ENCODE data around the gene RASAL3. TPM values are rescaled to one million over a fixed set of nuclear protein-coding genes. Genes with fewer than 3 reads are reported as not detected.
A peak's percentile ranks its signal among the peaks of the same experiment; 100 is the strongest.
"Not testable (repeated sequence)": the region's sequence is repeated elsewhere in the genome, so short reads cannot be mapped to it uniquely, and the experiment has no call there.

Gene RASAL3
- total RNA-seq, 1 experiment from 2014 or later: 0.10 TPM

DNA sequence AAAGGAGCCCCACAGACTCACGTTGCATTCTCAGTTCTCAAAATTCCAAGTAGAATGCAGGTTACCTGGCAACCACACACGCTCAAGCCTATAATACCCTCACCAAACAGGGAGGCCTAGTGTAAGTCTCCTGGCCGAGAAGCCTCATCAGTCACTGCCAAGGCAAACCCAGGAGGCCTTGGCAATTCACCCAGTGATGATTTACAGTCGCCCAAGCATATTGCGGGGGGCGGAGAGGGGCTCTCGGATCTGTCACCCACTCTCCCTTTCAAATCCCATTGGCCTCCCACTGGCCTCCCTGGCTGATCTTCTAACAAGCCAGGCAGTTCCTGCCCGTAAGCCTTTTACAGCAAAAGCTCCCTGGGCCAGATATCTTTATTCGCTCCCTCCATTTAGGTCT is 46.6 kb downstream of the RASAL3 start:
- peak overlapping the region; percentile 94 to 97 for H3K4me3 ChIP-seq (ENCODE audit: low read depth in 2 of 2, low read length in 2 of 2)
- peaks cover 9% of the 10 kb centered on the region; the same call in 1 of the 2 replicates for H3K36me3 ChIP-seq (ENCODE audit: control insufficient read depth, insufficient read depth, low read length)
- DNase-seq (ENCODE audit: low read depth, low spot score) (no peak), ATAC-seq (no peak)
- in situ Hi-C loops (cut with HindIII; ENCODE audit: low pct_unique_long_range_greater_than_20kb, low sequenced_read_pairs) (no loop called here), intact Hi-C loops (cut with micrococcal nuclease; ENCODE audit: unreplicated experiment) (loop anchor here (5.0 kb wide), 1 partner anchor 140 kb away; no protein-coding TSS in a partner anchor)
- ChIA-PET POLR2A (no interaction called here), CTCF (no interaction called here)
- TF ChIP-seq TCF7L2 (IDR thresholded peaks at IDR 0.05; ENCODE audit: low read depth, low read length): no peak
- TF ChIP-seq, protein P1, sequence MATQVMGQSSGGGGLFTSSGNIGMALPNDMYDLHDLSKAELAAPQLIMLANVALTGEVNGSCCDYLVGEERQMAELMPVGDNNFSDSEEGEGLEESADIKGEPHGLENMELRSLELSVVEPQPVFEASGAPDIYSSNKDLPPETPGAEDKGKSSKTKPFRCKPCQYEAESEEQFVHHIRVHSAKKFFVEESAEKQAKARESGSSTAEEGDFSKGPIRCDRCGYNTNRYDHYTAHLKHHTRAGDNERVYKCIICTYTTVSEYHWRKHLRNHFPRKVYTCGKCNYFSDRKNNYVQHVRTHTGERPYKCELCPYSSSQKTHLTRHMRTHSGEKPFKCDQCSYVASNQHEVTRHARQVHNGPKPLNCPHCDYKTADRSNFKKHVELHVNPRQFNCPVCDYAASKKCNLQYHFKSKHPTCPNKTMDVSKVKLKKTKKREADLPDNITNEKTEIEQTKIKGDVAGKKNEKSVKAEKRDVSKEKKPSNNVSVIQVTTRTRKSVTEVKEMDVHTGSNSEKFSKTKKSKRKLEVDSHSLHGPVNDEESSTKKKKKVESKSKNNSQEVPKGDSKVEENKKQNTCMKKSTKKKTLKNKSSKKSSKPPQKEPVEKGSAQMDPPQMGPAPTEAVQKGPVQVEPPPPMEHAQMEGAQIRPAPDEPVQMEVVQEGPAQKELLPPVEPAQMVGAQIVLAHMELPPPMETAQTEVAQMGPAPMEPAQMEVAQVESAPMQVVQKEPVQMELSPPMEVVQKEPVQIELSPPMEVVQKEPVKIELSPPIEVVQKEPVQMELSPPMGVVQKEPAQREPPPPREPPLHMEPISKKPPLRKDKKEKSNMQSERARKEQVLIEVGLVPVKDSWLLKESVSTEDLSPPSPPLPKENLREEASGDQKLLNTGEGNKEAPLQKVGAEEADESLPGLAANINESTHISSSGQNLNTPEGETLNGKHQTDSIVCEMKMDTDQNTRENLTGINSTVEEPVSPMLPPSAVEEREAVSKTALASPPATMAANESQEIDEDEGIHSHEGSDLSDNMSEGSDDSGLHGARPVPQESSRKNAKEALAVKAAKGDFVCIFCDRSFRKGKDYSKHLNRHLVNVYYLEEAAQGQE (IDR thresholded peaks at IDR 0.05; ENCODE audit: insufficient read depth in 1 of 2, low read depth in 2 of 2, low read length in 1 of 2): no peak
- TF ChIP-seq, protein P2, sequence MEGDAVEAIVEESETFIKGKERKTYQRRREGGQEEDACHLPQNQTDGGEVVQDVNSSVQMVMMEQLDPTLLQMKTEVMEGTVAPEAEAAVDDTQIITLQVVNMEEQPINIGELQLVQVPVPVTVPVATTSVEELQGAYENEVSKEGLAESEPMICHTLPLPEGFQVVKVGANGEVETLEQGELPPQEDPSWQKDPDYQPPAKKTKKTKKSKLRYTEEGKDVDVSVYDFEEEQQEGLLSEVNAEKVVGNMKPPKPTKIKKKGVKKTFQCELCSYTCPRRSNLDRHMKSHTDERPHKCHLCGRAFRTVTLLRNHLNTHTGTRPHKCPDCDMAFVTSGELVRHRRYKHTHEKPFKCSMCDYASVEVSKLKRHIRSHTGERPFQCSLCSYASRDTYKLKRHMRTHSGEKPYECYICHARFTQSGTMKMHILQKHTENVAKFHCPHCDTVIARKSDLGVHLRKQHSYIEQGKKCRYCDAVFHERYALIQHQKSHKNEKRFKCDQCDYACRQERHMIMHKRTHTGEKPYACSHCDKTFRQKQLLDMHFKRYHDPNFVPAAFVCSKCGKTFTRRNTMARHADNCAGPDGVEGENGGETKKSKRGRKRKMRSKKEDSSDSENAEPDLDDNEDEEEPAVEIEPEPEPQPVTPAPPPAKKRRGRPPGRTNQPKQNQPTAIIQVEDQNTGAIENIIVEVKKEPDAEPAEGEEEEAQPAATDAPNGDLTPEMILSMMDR (IDR thresholded peaks at IDR 0.05): no peak
- TF ChIP-seq SIN3A (IDR thresholded peaks at IDR 0.05; ENCODE audit: borderline replicate concordance, insufficient read depth, low read depth, low read length): no peak
- TF ChIP-seq POLR2AphosphoS5 (IDR thresholded peaks at IDR 0.05; ENCODE audit: low read depth, low read length): no peak
- H3K27ac ChIP-seq (ENCODE audit: low read length): peak overlapping the region; percentile 89
- H3K27me3 ChIP-seq (ENCODE audit: control insufficient read depth, insufficient read depth, low read length): no peaks in the 10 kb centered on the region
- no peaks in the 10 kb centered on the region for H3K9me3 ChIP-seq (ENCODE audit: control insufficient read depth, insufficient read depth, low read depth, low read length)
- H3K4me1 ChIP-seq (ENCODE audit: control insufficient read depth, insufficient read depth, low read length): peaks cover 13% of the 10 kb centered on the region
- BruUV-seq (replicated peaks): no TSS peak

DNA sequence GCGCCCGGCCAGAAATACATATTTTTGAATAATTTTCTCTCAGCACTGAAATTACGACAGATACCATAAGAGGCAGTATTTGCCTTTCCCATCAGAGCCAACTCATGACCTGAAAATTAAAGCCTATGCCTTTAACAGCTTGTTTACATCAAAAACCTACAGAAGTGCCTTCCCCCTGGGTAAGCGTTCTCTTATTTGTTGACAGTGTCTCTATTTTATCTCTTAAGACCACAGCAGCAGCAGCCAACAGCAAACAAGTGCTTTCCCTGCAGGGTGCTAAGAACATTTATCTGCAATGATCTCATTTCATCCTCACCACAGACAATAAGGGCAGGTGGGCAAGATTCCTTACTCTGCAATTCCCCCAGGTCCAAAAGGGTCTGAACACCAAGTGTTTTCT is 51.5 kb downstream of the RASAL3 start:
- ATAC-seq: no peak
- no TSS peak for BruUV-seq (replicated peaks)
- H3K27me3 ChIP-seq (ENCODE audit: control insufficient read depth, insufficient read depth, low read length): no peaks in the 10 kb centered on the region
- H3K9me3 ChIP-seq (ENCODE audit: control insufficient read depth, insufficient read depth, low read depth, low read length): no peaks in the 10 kb centered on the region
- POLR2A ChIA-PET: no interaction called here
- CTCF ChIA-PET: no interaction called here
- H3K4me3 ChIP-seq (ENCODE audit: low read depth in 2 of 2, low read length in 2 of 2): no peak overlapping the region
- peaks cover 2% of the 10 kb centered on the region for H3K36me3 ChIP-seq (ENCODE audit: control insufficient read depth, insufficient read depth, low read length)
- DNase-seq (ENCODE audit: low read depth, low spot score): no peak
- TF ChIP-seq, protein P2 (IDR thresholded peaks at IDR 0.05): no peak
- TF ChIP-seq TCF7L2 (IDR thresholded peaks at IDR 0.05; ENCODE audit: low read depth, low read length) (no peak), POLR2AphosphoS5 (IDR thresholded peaks at IDR 0.05; ENCODE audit: low read depth, low read length) (no peak), SIN3A (IDR thresholded peaks at IDR 0.05; ENCODE audit: borderline replicate concordance, insufficient read depth, low read depth, low read length) (no peak)
- TF ChIP-seq, protein P1 (IDR thresholded peaks at IDR 0.05; ENCODE audit: insufficient read depth in 1 of 2, low read depth in 2 of 2, low read length in 1 of 2): no peak
- in situ Hi-C loops (cut with HindIII; ENCODE audit: low pct_unique_long_range_greater_than_20kb, low sequenced_read_pairs) (no loop called here), intact Hi-C loops (cut with micrococcal nuclease; ENCODE audit: unreplicated experiment) (no loop called here)
- H3K27ac ChIP-seq (ENCODE audit: low read length): no peak overlapping the region
- peaks cover 9% of the 10 kb centered on the region; the same call in 1 of the 2 replicates for H3K4me1 ChIP-seq (ENCODE audit: control insufficient read depth, insufficient read depth, low read length)

DNA sequence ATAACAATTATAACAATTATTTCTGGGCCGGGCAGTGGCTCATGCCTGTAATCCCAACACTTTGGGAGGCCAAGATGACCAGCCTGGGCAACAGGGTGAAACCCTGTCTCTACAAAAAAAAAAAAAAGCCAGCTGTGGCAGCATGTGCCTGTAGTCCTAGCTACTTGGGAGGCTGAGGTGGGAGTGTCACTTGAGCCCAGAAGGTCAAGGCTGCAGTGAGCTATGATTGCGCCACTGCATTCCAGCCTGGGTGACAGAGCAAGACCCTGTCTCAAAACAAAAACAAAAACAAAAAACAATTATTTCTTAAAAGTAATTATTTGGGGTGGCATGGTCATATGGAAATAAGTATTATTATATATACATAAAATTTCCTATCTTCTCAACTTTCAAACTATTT is 53.0 kb downstream of the RASAL3 start:
- H3K9me3 ChIP-seq (ENCODE audit: control insufficient read depth, insufficient read depth, low read depth, low read length); H3K4me1 ChIP-seq (ENCODE audit: control insufficient read depth, insufficient read depth, low read length); DNase-seq (ENCODE audit: low read depth, low spot score); H3K27ac ChIP-seq (ENCODE audit: low read length); H3K27me3 ChIP-seq (ENCODE audit: control insufficient read depth, insufficient read depth, low read length); in situ Hi-C loops (cut with HindIII; ENCODE audit: low pct_unique_long_range_greater_than_20kb, low sequenced_read_pairs); ATAC-seq; CTCF ChIA-PET; H3K4me3 ChIP-seq (ENCODE audit: low read depth in 2 of 2, low read length in 2 of 2); POLR2A ChIA-PET; BruUV-seq (replicated peaks); intact Hi-C loops (cut with micrococcal nuclease; ENCODE audit: unreplicated experiment); H3K36me3 ChIP-seq (ENCODE audit: control insufficient read depth, insufficient read depth, low read length): not testable (repeated sequence)

All from Panc1 (cell line).